HEK293 (cell line): Measurements from ENCODE around the gene AMOTL1.

Experiments used
- GLI2 ChIP-seq: fragments of 450-650 bp; formaldehyde crosslinking; IDR thresholded peaks from 2 replicates; pipeline ENCODE4; 2017; ENCODE audit warnings: missing biosample characterization, missing genetic modification characterization, low read depth, borderline replicate concordance
- MYNN ChIP-seq: fragments of 450-650 bp; formaldehyde crosslinking; IDR thresholded peaks from 2 replicates; pipeline ENCODE4 v1.5.1; 2016; ENCODE audit warnings: missing biosample characterization, missing genetic modification characterization, borderline replicate concordance
- PRDM1 ChIP-seq: fragments of 450-650 bp; formaldehyde crosslinking; IDR thresholded peaks from 2 replicates; pipeline ENCODE4; 2016; ENCODE audit warnings: missing biosample characterization, missing genetic modification characterization
- SALL2 ChIP-seq: fragments of 450-650 bp; formaldehyde crosslinking; IDR thresholded peaks from 2 replicates; pipeline ENCODE4 v1.5.0; 2017; ENCODE audit warnings: missing biosample characterization, mild to moderate bottlenecking, missing genetic modification characterization, borderline replicate concordance
- ZBTB1 ChIP-seq: fragments of 450-650 bp; formaldehyde crosslinking; IDR thresholded peaks from 2 replicates; pipeline ENCODE4 v1.5.1; 2016; ENCODE audit warnings: missing biosample characterization, missing genetic modification characterization
- ZBTB20 ChIP-seq: fragments of 450-650 bp; formaldehyde crosslinking; IDR thresholded peaks from 2 replicates; pipeline ENCODE4 v1.5.1; 2016; ENCODE audit warnings: missing biosample characterization, missing genetic modification characterization
- ZBTB48 ChIP-seq: fragments of 450-650 bp; formaldehyde crosslinking; IDR thresholded peaks from 2 replicates; pipeline ENCODE4 v1.5.1; 2016; ENCODE audit warnings: missing biosample characterization, missing genetic modification characterization
- ZEB2 ChIP-seq: fragments of 450-650 bp; formaldehyde crosslinking; IDR thresholded peaks from 2 replicates; pipeline ENCODE4 v1.5.1; 2016; ENCODE audit warnings: missing biosample characterization, missing genetic modification characterization
- ZNF146 ChIP-seq: fragments of 450-650 bp; formaldehyde crosslinking; IDR thresholded peaks from 2 replicates; pipeline ENCODE4 v1.5.1; 2016; ENCODE audit warnings: missing biosample characterization, missing genetic modification characterization
- ZNF155 ChIP-seq: fragments of 450-650 bp; formaldehyde crosslinking; IDR thresholded peaks from 2 replicates; pipeline ENCODE4 v1.5.1; 2016; ENCODE audit warnings: missing biosample characterization, missing genetic modification characterization
- ZNF223 ChIP-seq: fragments of 450-650 bp; formaldehyde crosslinking; IDR thresholded peaks from 2 replicates; pipeline ENCODE4 v1.5.1; 2016; ENCODE audit warnings: missing biosample characterization, missing genetic modification characterization
- ZNF404 ChIP-seq: fragments of 450-650 bp; formaldehyde crosslinking; IDR thresholded peaks from 2 replicates; pipeline ENCODE4 v1.5.1; 2017; ENCODE audit warnings: missing biosample characterization, missing genetic modification characterization
- ZNF529 ChIP-seq: fragments of 450-650 bp; formaldehyde crosslinking; IDR thresholded peaks from 2 replicates; pipeline ENCODE4 v1.5.1; 2017; ENCODE audit warnings: missing genetic modification characterization, missing biosample characterization; ENCODE audit not compliant: insufficient replicate concordance
- ZNF558 ChIP-seq: fragments of 450-650 bp; formaldehyde crosslinking; IDR thresholded peaks from 2 replicates; pipeline ENCODE4 v1.5.1; 2016; ENCODE audit warnings: missing biosample characterization, missing genetic modification characterization
- ZNF623 ChIP-seq: fragments of 450-650 bp; formaldehyde crosslinking; IDR thresholded peaks from 2 replicates; pipeline ENCODE4 v1.5.1; 2016; ENCODE audit warnings: missing biosample characterization, missing genetic modification characterization
- ZNF626 ChIP-seq: fragments of 450-650 bp; sonication (Bioruptor Pico); formaldehyde crosslinking; IDR thresholded peaks from 2 replicates; pipeline ENCODE4 v1.5.1; 2018; ENCODE audit warnings: missing biosample characterization, missing genetic modification characterization, inconsistent platforms
- ZNF629 ChIP-seq: fragments of 450-650 bp; formaldehyde crosslinking; IDR thresholded peaks from 2 replicates; pipeline ENCODE4 v1.5.1; 2017; ENCODE audit warnings: missing biosample characterization, missing genetic modification characterization
- ZNF837 ChIP-seq: fragments of 450-650 bp; formaldehyde crosslinking; IDR thresholded peaks from 2 replicates; pipeline ENCODE4 v1.5.1; 2016; ENCODE audit warnings: missing biosample characterization, missing genetic modification characterization
- ZSCAN23 ChIP-seq: fragments of 450-650 bp; formaldehyde crosslinking; IDR thresholded peaks from 2 replicates; pipeline ENCODE4 v1.5.1; 2016; ENCODE audit warnings: missing biosample characterization, missing genetic modification characterization
- TF ChIP-seq, protein P1 (sequence below): fragments of 450-650 bp; formaldehyde crosslinking; IDR thresholded peaks from 2 replicates; pipeline ENCODE4 v1.5.1; 2016; ENCODE audit warnings: missing biosample characterization, missing genetic modification characterization
- TF ChIP-seq, protein P2 (sequence below): fragments of 450-650 bp; formaldehyde crosslinking; IDR thresholded peaks from 2 replicates; pipeline ENCODE4 v1.5.1; 2016; ENCODE audit warnings: missing biosample characterization, missing genetic modification characterization
- TF ChIP-seq, protein P3 (sequence below): fragments of 450-650 bp; formaldehyde crosslinking; IDR thresholded peaks from 2 replicates; pipeline ENCODE4 v1.5.1; 2016; ENCODE audit warnings: missing biosample characterization, missing genetic modification characterization
- TF ChIP-seq, protein P4 (sequence below): fragments of 450-650 bp; formaldehyde crosslinking; IDR thresholded peaks from 2 replicates; pipeline ENCODE4 v1.5.1; 2016; ENCODE audit warnings: missing biosample characterization, missing genetic modification characterization
- TF ChIP-seq, protein P5 (sequence below): fragments of 450-650 bp; formaldehyde crosslinking; IDR thresholded peaks from 2 replicates; pipeline ENCODE4 v1.5.1; 2017; ENCODE audit warnings: missing biosample characterization, missing genetic modification characterization
- TF ChIP-seq, protein P6 (sequence below): sonication (generic); formaldehyde crosslinking; IDR thresholded peaks from 2 replicates; pipeline ENCODE4 v1.8.1; 2022; ENCODE audit warnings: mild to moderate bottlenecking, moderate library complexity, missing genetic modification reagents
- TF ChIP-seq, protein P7 (sequence below): fragments of 450-650 bp; formaldehyde crosslinking; IDR thresholded peaks from 2 replicates; pipeline ENCODE4 v1.5.1; 2016; ENCODE audit warnings: missing biosample characterization, missing genetic modification characterization

Gene AMOTL1

DNA sequence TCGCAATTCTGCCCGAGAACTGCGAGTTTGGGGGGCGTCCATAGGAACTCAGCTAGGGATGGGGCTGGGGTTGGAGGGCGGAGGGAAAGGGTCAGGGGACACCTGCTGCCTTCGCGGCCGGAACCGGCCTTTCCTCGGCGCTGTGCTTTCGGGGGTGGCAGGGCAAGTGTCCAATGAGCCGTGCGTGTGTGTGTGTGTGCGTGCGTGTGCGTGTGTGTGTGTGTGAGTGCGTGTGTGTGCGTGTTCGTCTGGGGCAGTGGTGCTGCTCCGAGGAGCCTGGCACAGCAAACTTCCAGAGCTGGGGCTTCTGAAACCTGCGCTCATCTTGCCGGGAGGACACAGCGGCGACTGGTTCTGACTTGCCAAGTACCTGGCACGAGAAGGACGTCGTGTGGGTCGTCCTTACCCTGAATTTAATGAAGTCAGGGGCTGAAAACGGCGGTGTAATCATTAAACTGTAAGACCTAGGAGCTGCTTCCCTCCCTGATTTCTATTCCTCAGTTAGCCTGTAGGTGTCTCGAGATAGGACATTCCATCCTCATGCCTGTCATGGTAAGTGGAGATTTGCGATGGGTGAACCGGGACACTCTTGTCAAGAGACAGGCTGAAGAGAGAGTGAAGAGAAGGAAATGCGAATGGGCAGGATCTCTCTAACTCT lies 27.0 kb upstream of the AMOTL1 start (continued):
- TF ChIP-seq, protein P1, sequence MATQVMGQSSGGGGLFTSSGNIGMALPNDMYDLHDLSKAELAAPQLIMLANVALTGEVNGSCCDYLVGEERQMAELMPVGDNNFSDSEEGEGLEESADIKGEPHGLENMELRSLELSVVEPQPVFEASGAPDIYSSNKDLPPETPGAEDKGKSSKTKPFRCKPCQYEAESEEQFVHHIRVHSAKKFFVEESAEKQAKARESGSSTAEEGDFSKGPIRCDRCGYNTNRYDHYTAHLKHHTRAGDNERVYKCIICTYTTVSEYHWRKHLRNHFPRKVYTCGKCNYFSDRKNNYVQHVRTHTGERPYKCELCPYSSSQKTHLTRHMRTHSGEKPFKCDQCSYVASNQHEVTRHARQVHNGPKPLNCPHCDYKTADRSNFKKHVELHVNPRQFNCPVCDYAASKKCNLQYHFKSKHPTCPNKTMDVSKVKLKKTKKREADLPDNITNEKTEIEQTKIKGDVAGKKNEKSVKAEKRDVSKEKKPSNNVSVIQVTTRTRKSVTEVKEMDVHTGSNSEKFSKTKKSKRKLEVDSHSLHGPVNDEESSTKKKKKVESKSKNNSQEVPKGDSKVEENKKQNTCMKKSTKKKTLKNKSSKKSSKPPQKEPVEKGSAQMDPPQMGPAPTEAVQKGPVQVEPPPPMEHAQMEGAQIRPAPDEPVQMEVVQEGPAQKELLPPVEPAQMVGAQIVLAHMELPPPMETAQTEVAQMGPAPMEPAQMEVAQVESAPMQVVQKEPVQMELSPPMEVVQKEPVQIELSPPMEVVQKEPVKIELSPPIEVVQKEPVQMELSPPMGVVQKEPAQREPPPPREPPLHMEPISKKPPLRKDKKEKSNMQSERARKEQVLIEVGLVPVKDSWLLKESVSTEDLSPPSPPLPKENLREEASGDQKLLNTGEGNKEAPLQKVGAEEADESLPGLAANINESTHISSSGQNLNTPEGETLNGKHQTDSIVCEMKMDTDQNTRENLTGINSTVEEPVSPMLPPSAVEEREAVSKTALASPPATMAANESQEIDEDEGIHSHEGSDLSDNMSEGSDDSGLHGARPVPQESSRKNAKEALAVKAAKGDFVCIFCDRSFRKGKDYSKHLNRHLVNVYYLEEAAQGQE (tag by site-specific recombination): no peak
- TF ChIP-seq, protein P2, sequence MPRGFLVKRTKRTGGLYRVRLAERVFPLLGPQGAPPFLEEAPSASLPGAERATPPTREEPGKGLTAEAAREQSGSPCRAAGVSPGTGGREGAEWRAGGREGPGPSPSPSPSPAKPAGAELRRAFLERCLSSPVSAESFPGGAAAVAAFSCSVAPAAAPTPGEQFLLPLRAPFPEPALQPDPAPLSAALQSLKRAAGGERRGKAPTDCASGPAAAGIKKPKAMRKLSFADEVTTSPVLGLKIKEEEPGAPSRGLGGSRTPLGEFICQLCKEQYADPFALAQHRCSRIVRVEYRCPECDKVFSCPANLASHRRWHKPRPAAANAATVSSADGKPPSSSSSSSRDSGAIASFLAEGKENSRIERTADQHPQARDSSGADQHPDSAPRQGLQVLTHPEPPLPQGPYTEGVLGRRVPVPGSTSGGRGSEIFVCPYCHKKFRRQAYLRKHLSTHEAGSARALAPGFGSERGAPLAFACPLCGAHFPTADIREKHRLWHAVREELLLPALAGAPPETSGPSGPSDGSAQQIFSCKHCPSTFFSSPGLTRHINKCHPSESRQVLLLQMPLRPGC (tag by site-specific recombination): 0 out of 2 replicates have a peak, but pooled peaks have one; percentile 20
- no peak; the same call in 1 of the 2 replicates for TF ChIP-seq ZNF629 (tag by site-specific recombination)
- no peak for TF ChIP-seq ZSCAN23 (tag by site-specific recombination)
- TF ChIP-seq ZNF623: 0 out of 2 replicates have a peak, but pooled peaks have one; percentile 15
- no peak for TF ChIP-seq MYNN (tag by site-specific recombination)
- TF ChIP-seq, protein P3, sequence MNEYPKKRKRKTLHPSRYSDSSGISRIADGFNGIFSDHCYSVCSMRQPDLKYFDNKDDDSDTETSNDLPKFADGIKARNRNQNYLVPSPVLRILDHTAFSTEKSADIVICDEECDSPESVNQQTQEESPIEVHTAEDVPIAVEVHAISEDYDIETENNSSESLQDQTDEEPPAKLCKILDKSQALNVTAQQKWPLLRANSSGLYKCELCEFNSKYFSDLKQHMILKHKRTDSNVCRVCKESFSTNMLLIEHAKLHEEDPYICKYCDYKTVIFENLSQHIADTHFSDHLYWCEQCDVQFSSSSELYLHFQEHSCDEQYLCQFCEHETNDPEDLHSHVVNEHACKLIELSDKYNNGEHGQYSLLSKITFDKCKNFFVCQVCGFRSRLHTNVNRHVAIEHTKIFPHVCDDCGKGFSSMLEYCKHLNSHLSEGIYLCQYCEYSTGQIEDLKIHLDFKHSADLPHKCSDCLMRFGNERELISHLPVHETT (tag by site-specific recombination): no peak
- no peak for TF ChIP-seq ZNF626 (tag by site-specific recombination)
- peak; percentile 54; the same call in 1 of the 2 replicates for TF ChIP-seq ZBTB1
- TF ChIP-seq ZNF837: no peak
- TF ChIP-seq, protein P4, sequence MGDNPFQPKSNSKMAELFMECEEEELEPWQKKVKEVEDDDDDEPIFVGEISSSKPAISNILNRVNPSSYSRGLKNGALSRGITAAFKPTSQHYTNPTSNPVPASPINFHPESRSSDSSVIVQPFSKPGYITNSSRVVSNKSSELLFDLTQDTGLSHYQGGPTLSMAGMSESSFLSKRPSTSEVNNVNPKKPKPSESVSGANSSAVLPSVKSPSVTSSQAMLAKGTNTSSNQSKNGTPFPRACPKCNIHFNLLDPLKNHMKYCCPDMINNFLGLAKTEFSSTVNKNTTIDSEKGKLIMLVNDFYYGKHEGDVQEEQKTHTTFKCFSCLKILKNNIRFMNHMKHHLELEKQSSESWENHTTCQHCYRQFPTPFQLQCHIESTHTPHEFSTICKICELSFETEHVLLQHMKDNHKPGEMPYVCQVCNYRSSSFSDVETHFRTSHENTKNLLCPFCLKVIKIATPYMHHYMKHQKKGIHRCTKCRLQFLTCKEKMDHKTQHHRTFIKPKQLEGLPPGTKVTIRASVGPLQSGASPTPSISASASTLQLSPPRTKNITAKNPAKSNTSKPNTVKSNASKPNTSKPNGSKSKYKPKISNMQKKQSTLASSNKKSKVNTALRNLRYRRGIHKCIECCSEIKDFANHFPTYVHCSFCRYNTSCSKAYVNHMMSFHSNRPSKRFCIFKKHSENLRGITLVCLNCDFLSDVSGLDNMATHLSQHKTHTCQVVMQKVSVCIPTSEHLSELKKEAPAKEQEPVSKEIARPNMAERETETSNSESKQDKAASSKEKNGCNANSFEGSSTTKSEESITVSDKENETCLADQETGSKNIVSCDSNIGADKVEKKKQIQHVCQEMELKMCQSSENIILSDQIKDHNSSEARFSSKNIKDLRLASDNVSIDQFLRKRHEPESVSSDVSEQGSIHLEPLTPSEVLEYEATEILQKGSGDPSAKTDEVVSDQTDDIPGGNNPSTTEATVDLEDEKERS: no peak
- TF ChIP-seq ZNF558 (tag by site-specific recombination): no peak
- 0 out of 2 replicates have a peak, but pooled peaks have one; percentile 12 for TF ChIP-seq ZEB2 (tag by site-specific recombination)
- peak; percentile 77 for TF ChIP-seq ZBTB48 (tag by site-specific recombination)
- no peak for TF ChIP-seq GLI2
- no peak for TF ChIP-seq SALL2 (tag by site-specific recombination)
- TF ChIP-seq, protein P5, sequence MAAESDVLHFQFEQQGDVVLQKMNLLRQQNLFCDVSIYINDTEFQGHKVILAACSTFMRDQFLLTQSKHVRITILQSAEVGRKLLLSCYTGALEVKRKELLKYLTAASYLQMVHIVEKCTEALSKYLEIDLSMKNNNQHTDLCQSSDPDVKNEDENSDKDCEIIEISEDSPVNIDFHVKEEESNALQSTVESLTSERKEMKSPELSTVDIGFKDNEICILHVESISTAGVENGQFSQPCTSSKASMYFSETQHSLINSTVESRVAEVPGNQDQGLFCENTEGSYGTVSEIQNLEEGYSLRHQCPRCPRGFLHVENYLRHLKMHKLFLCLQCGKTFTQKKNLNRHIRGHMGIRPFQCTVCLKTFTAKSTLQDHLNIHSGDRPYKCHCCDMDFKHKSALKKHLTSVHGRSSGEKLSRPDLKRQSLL (tag by site-specific recombination): no peak
- no peak for TF ChIP-seq ZNF223 (tag by site-specific recombination)
- TF ChIP-seq ZNF155 (tag by site-specific recombination): no peak
- TF ChIP-seq, protein P6, sequence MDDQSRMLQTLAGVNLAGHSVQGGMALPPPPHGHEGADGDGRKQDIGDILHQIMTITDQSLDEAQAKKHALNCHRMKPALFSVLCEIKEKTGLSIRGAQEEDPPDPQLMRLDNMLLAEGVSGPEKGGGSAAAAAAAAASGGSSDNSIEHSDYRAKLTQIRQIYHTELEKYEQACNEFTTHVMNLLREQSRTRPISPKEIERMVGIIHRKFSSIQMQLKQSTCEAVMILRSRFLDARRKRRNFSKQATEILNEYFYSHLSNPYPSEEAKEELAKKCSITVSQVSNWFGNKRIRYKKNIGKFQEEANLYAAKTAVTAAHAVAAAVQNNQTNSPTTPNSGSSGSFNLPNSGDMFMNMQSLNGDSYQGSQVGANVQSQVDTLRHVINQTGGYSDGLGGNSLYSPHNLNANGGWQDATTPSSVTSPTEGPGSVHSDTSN: no peak
- no peak for TF ChIP-seq ZNF146 (tag by site-specific recombination)
- TF ChIP-seq PRDM1 (tag by site-specific recombination): peak; percentile 78
- TF ChIP-seq ZNF529 (tag by site-specific recombination): no peak
- no peak for TF ChIP-seq ZNF404 (tag by site-specific recombination)
- peak; percentile 72; the same call in 1 of the 2 replicates for TF ChIP-seq ZBTB20
- TF ChIP-seq, protein P7, sequence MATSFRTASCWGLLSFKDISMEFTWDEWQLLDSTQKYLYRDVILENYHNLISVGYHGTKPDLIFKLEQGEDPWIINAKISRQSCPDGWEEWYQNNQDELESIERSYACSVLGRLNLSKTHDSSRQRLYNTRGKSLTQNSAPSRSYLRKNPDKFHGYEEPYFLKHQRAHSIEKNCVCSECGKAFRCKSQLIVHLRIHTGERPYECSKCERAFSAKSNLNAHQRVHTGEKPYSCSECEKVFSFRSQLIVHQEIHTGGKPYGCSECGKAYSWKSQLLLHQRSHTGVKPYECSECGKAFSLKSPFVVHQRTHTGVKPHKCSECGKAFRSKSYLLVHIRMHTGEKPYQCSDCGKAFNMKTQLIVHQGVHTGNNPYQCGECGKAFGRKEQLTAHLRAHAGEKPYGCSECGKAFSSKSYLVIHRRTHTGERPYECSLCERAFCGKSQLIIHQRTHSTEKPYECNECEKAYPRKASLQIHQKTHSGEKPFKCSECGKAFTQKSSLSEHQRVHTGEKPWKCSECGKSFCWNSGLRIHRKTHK: no peak
